ENCODE results near the gene TRAF7.

The TRAF7 gene

GRCh38 chr16:2210009-2210332 lies 54.4 kb downstream of the TRAF7 start:
- no peak overlapping the region for H3K9ac ChIP-seq (ENCODE audit: low read length)
- H3K4me2 ChIP-seq (ENCODE audit: low read length), result no peak overlapping the region
- no peak overlapping the region for H2AFZ ChIP-seq (ENCODE audit: low read length)
- H3K27me3 ChIP-seq (ENCODE audit: insufficient read depth, low read length), result no peaks in the 10 kb centered on the region
- H3K27ac ChIP-seq (ENCODE audit: low read depth, low read length, poor library complexity, severe bottlenecking), result no peak overlapping the region
- H3K9me3 ChIP-seq (ENCODE audit: low read length), result no peaks in the 10 kb centered on the region
- no peak overlapping the region for H3K4me3 ChIP-seq (ENCODE audit: low read depth, low read length, poor library complexity, severe bottlenecking)
- H3K4me1 ChIP-seq (ENCODE audit: insufficient read depth, low read length, severe bottlenecking), result peaks cover 37% of the 10 kb centered on the region
- H4K20me1 ChIP-seq (ENCODE audit: insufficient read depth, low read length), result no peaks in the 10 kb centered on the region
- H3K9me2 ChIP-seq (ENCODE audit: low read depth, low read length), result no peaks in the 10 kb centered on the region
- H3F3A ChIP-seq (ENCODE audit: insufficient read depth, low read length), result no peaks in the 10 kb centered on the region; the same call in 1 of the 2 replicates
- H3K36me3 ChIP-seq (ENCODE audit: insufficient read depth, low read length), result peaks cover 33% of the 10 kb centered on the region; the same call in 1 of the 2 replicates
- H3K79me2 ChIP-seq (ENCODE audit: insufficient read depth, low read length), result peaks cover 6% of the 10 kb centered on the region
- TF ChIP-seq CTCF (IDR thresholded peaks at IDR 0.05; ENCODE audit: low read length), result no peak
- no peak for TF ChIP-seq EZH2 (IDR thresholded peaks at IDR 0.05; ENCODE audit: borderline replicate concordance, low read length)

- no peak within 1 kb of the TSS for H2AFZ ChIP-seq (ENCODE audit: low read length)
- no peaks in the 10 kb centered on the region for H3K9me3 ChIP-seq (ENCODE audit: low read length)
- H3F3A ChIP-seq (ENCODE audit: insufficient read depth, low read length), result no peaks in the 10 kb centered on the region; the same call in 1 of the 2 replicates
- H3K79me2 ChIP-seq (ENCODE audit: insufficient read depth, low read length), result peaks cover 6% of the 10 kb centered on the region
- peaks cover 36% of the 10 kb centered on the region for H3K4me1 ChIP-seq (ENCODE audit: insufficient read depth, low read length, severe bottlenecking)
- TF ChIP-seq EZH2 (IDR thresholded peaks at IDR 0.05; ENCODE audit: borderline replicate concordance, low read length) (no peak), CTCF (IDR thresholded peaks at IDR 0.05; ENCODE audit: low read length) (no peak)
- H3K4me2 ChIP-seq (ENCODE audit: low read length), result peak within 1 kb of the TSS; percentile 100; the same call in 1 of the 2 replicates
- no peaks in the 10 kb centered on the region for H3K27me3 ChIP-seq (ENCODE audit: insufficient read depth, low read length)
- peak within 1 kb of the TSS; percentile 22 for H3K27ac ChIP-seq (ENCODE audit: low read depth, low read length, poor library complexity, severe bottlenecking)
- H3K9me2 ChIP-seq (ENCODE audit: low read depth, low read length), result no peaks in the 10 kb centered on the region
- peaks cover 33% of the 10 kb centered on the region; the same call in 1 of the 2 replicates for H3K36me3 ChIP-seq (ENCODE audit: insufficient read depth, low read length)
- H3K9ac ChIP-seq (ENCODE audit: low read length), result no peak within 1 kb of the TSS; the same call in 1 of the 2 replicates
- H3K4me3 ChIP-seq (ENCODE audit: low read depth, low read length, poor library complexity, severe bottlenecking), result no peak within 1 kb of the TSS
- H4K20me1 ChIP-seq (ENCODE audit: insufficient read depth, low read length), result no peaks in the 10 kb centered on the region
Observed at GRCh38 chr16:2210386-2211365, 55.1 kb downstream of the TRAF7 start, which contains the start of gene BRICD5. BRICD5 (minus strand) TSS chr16:2210863; CDS start chr16:2210833, 30 bp downstream.

GRCh38 chr16:2211923-2212347 lies 56.4 kb downstream of the TRAF7 start:
- peak overlapping the region; percentile 22 for H3K27ac ChIP-seq (ENCODE audit: low read depth, low read length, poor library complexity, severe bottlenecking)
- no peak overlapping the region; the same call in 1 of the 2 replicates for H3K9ac ChIP-seq (ENCODE audit: low read length)
- H3K4me3 ChIP-seq (ENCODE audit: low read depth, low read length, poor library complexity, severe bottlenecking), result peak overlapping the region; percentile 90
- no peaks in the 10 kb centered on the region for H3K9me2 ChIP-seq (ENCODE audit: low read depth, low read length)
- H3K4me1 ChIP-seq (ENCODE audit: insufficient read depth, low read length, severe bottlenecking), result peaks cover 33% of the 10 kb centered on the region
- H4K20me1 ChIP-seq (ENCODE audit: insufficient read depth, low read length), result no peaks in the 10 kb centered on the region
- peak overlapping the region; percentile 100; the same call in 1 of the 2 replicates for H3K4me2 ChIP-seq (ENCODE audit: low read length)
- no peaks in the 10 kb centered on the region for H3K27me3 ChIP-seq (ENCODE audit: insufficient read depth, low read length)
- H3F3A ChIP-seq (ENCODE audit: insufficient read depth, low read length), result peaks cover 6% of the 10 kb centered on the region
- no peak overlapping the region for H2AFZ ChIP-seq (ENCODE audit: low read length)
- peaks cover 33% of the 10 kb centered on the region; the same call in 1 of the 2 replicates for H3K36me3 ChIP-seq (ENCODE audit: insufficient read depth, low read length)
- H3K79me2 ChIP-seq (ENCODE audit: insufficient read depth, low read length), result peaks cover 6% of the 10 kb centered on the region
- no peaks in the 10 kb centered on the region for H3K9me3 ChIP-seq (ENCODE audit: low read length)
- TF ChIP-seq EZH2 (IDR thresholded peaks at IDR 0.05; ENCODE audit: borderline replicate concordance, low read length), result no peak
- no peak for TF ChIP-seq CTCF (IDR thresholded peaks at IDR 0.05; ENCODE audit: low read length)
